Hair follicular keratinocyte (primary cell): ENCODE measurements around the gene MLH3. TPM values are rescaled to one million over a fixed set of nuclear protein-coding genes. Genes with fewer than 3 reads are reported as not detected.

Source experiments
- total RNA-seq: library from RNA; depleted of rRNA; stranded (reverse); fragments of >200 nt; gene quantifications from 2 replicates; pipeline ENCODE4 v1.2.3, GENCODE V29; 2015

MLH3 gene
- 6.8 and 12.2 TPM in 2 replicates for total RNA-seq

DNA sequence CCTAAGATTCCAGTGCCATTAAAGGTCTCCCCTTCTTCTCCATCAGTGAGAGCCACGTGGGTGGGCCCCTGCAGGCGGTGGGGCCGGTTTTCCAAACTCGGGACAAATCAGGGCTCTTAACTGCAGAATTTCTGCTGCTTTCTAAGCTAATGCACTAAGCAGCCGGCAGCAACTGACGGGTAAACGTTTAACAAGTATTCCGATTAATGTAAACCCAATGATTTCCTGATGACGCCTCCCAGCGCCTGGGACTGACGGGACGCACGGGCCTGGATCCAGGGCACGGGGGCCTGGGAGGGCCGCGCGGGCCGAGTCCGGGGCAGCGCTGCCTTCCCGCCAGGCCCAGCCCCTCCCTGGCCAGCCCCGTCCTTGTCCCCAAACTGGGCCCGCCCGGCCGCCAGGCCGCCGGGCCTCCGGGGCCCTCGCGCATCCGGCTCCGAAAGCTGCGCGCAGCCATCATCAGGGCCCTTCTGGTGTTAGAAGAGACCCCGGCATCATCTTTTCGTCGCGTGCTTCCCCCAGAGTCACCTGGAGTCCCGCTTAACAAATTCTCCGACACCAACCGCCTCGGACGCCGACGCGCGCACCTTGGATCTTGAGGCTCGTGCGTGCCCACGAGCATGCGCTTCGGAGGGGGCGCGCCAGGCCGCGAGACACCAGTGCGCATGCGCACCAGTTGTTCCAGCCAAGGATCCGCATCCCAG, at the start of gene MLH3:
Gene MLH3 (minus strand): TSS at position 616 of the 704 bp plus-strand sequence. CDS start 1,812 bp downstream, outside the sequence.

GRCh38 chr14:75069121-75069810, 18.0 kb upstream of the MLH3 start, which contains the start of gene ZC2HC1C:
Gene ZC2HC1C, plus strand, starts transcription at chr14:75069641. Its CDS starts 933 bp downstream, at chr14:75070574.

GRCh38 chr14:75063491-75064204, 12.4 kb upstream of the MLH3 start, which contains the start of gene ACYP1:
Gene ACYP1, minus strand, starts transcription at chr14:75064024. Its CDS starts 471 bp downstream, at chr14:75063553.

GRCh38 chr14:75002392-75003249, 48.6 kb downstream of the MLH3 start, which contains the start of gene EIF2B2:
Gene EIF2B2, plus strand, starts transcription at chr14:75002921. Its CDS starts 70 bp downstream, at chr14:75002991.

Other genes starting within 250 kb of the MLH3 start
- gene PROX2, start 175.3 kb downstream of the MLH3 start, total RNA-seq = not detected in 2 replicates
- 67.1 and 70.2 TPM in 2 replicates for gene DLST, start 169.6 kb downstream of the MLH3 start, total RNA-seq
- 2.1 and 3.3 TPM in 2 replicates for gene RPS6KL1, start 128.2 kb downstream of the MLH3 start, total RNA-seq
- 44.9 and 50.9 TPM in 2 replicates for gene PGF, start 95.9 kb downstream of the MLH3 start, total RNA-seq
- 65.4 and 81.2 TPM in 2 replicates for gene EIF2B2, start 48.5 kb downstream of the MLH3 start, total RNA-seq
- 9.1 and 27.3 TPM in 2 replicates for gene ACYP1, start 12.6 kb upstream of the MLH3 start, total RNA-seq
- gene ZC2HC1C, start 18.2 kb upstream of the MLH3 start, total RNA-seq = 0.57 TPM in 1 of 2 replicates, not detected in the other
- gene NEK9, start 75.6 kb upstream of the MLH3 start, total RNA-seq = 11.4 and 20.8 TPM in 2 replicates
- 259 and 317 TPM in 2 replicates for gene TMED10, start 125.1 kb upstream of the MLH3 start, total RNA-seq
- 75.6 and 185 TPM in 2 replicates for gene FOS, start 227.4 kb upstream of the MLH3 start, total RNA-seq